CD4-positive, alpha-beta T cell treated with Interleukin-6 at 100 ng/mL for 8 hours (primary cell): ENCODE data around the gene PPFIBP2.

ENCODE experiments used
- DNase-seq: peaks from one replicate; pipeline ENCODE4 v3.0.0-alpha.2; 2020; ENCODE audit warnings: mixed read lengths, low spot score

Gene PPFIBP2

DNA sequence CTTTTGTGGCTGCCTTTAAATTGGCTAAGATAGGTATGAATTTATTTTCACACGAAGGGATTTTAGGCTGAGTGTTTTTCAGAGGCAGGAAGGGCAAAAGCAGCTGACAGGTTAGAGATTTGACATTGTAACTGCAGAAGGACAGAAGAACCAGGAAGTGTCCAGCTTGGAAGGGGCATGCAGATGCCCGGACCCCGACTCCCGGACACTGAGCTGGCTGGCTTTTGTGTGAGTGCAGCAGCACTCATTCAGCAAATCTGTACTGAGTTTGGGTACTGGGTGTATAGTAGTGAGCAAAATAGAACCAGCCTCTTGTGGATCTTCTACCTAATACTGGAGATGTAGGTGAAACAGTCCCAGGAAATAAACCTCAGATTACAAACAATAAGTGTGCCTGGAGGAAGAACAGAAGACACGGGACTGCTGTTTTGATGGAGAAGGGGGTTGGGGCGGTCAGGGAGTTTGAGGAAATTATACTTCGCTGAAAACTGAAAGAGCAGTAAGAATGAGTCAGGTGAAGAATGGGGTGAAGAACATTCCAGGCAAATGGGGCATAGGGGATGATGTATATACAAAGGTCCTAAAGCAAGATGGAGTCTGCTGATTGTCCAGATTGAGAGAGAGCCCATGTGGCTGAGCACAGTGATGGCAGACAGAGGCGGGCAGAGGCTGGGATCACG is 64.6 kb downstream of the PPFIBP2 start:
- DNase-seq: no peak

DNA sequence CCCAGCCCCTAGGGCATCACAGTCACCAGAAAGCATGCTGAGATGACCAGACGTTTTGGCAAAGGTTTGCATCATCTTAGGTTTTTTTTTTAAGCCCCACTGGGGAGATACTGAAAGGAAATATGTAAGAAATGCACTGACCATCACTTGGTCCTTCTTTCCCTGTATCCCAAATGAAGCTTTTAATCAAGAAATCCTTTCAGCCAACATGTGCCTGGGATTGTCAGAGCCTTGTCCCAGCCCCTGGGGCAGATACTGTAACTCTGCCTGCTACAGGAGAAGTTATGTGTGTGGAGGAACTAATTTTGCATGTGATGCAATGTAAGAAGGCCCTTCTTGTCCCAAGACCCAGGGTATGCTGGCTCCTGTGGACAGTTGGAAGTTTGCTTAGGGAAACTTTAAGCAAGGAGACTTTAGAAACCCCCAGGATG is 65.6 kb downstream of the PPFIBP2 start:
- DNase-seq: no peak

- DNase-seq: no peak
These were observed 67.3 kb downstream of the PPFIBP2 start for GRCh38 chr11:7581021-7581590.

DNA sequence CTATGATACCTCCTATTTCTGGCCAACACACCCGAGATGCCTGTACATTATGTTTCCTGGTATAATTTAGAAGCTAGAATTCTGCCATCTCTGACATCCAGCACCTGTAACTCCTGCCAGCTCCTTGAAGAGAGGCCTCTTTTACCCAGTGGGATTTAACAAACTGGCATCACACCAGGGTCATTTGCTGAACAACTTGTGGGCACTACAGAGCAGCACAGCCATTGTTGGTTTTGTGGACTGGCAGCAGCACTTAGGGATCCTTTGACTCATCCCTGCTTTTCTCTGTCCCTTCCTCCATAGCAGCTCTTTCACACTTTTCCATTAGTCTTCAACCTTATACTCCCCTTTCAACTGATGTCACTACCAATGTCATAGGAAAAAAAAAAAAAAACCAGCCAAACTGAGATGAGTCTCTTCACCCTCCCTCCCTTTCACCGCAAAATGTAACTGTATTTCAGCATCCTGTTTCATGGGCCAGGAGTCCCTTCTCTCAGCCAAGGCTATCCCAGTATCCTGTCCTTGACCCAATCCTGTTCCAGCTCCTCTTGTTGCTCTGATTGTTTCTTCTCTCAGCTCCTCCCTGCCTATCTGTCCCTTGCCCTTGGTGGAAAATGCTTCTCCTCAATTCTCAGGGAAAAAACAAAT is 68.7 kb downstream of the PPFIBP2 start:
- DNase-seq: no peak

- DNase-seq: no peak
These were observed 69.4 kb downstream of the PPFIBP2 start for GRCh38 chr11:7583248-7583647.

GRCh38 chr11:7584910-7585309 is 71.1 kb downstream of the PPFIBP2 start:
- no peak for DNase-seq

DNA sequence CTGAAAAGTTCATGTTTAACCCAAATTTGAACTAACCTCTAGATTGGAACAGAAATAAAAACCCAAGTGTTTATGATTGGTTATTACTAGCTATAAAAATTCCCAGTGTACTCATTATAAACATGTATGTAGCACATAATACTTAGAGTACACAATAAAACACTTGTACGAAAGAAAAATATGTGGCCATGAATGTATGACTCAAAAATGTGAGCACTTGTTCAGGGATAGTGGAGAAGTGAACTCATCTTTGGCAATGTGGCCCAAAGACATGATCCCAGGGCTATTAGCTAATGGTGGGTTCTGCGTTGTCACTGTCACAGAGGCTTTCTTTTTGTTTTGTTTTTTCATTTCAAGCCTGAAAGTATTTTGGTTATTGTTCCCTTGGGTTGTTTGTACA is 72.0 kb downstream of the PPFIBP2 start:
- no peak for DNase-seq

GRCh38 chr11:7586376-7586775 is 72.6 kb downstream of the PPFIBP2 start:
- DNase-seq: no peak

DNA sequence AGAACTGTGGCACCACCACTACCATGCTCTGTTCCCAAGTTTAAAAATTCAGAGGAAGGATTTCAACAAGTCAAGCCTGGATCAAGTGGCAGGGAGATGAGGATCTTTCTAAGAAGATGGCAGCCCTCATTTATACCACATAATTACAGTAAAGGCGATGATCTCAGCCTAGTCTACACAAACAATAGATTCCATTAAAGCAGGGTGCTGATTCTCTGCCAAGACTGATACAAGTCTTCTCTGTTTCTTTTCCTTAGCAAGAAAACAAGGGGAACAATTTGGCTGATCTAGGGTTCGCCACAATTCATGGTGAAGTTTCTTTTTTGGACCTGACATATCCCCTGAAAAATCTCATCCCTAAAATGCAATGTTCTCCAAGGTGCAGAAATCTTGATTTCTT is 73.9 kb downstream of the PPFIBP2 start:
- no peak for DNase-seq

- DNase-seq: no peak
These were observed 76.1 kb downstream of the PPFIBP2 start for GRCh38 chr11:7589861-7590260.

GRCh38 chr11:7590529-7590928 is 76.7 kb downstream of the PPFIBP2 start:
- DNase-seq: no peak

- DNase-seq: no peak
These were observed 77.5 kb downstream of the PPFIBP2 start for GRCh38 chr11:7591107-7591894.

GRCh38 chr11:7591987-7592386 is 78.2 kb downstream of the PPFIBP2 start:
- DNase-seq: peak; percentile 13

DNA sequence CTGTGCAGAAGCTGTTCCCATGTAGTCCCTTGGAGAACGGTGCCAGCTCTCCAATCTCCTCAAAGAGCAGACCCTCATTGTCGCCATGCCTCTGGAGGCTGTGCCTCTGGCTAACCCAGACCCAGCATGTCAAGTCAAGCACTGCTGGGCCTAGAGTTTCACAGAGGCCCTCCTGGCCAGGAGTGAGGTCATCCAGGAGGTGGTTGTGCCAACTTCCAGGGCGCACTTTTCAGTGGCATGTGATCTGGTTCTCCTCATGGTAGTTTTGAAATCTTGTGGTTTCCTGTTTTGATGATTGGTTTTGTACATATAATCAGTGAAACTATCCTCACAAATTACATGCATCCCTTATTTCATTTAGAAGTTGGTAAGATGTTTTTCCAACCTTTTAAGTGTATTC is 78.9 kb downstream of the PPFIBP2 start:
- DNase-seq: no peak

DNA sequence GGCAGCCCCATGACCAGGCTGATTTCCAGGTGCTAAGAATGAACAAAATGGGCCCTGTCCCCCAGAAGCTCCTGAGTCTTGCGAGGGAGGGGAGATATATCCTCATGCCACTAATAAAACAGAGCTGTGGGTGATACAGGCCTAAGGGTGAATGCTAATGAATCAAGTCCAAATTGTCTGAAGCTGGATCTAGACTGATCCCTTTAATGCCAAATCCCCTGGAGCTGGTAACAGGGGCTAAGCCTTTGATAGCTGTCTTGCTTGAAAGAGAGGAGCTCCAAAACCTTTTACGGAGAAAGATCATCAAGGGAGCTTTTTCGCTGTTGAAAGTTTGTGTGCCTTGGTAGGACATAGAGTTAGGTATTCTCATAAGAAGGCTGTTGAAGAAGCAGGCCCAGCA is 79.7 kb downstream of the PPFIBP2 start:
- DNase-seq: no peak

GRCh38 chr11:7595016-7595866 is 81.4 kb downstream of the PPFIBP2 start:
- no peak for DNase-seq

DNA sequence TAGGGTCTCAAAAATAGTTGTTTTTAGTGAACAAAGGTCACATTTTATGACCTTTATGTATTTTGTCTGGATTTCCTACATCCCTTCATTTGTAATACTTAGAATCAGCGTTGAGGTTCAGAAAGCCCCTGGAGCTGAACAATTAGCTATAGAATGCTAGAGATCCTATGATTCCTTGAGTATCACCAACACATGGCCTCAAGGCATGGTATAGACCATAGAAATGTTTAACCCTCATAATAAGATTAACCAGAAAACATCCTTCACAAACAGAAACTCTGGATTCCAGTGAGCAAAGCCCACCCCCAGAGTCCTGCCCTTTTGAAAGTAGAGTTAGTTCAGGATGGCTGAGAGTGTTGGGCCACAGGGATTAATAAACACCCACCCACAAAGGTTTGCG is 82.2 kb downstream of the PPFIBP2 start:
- no peak for DNase-seq

GRCh38 chr11:7596975-7597391 is 83.2 kb downstream of the PPFIBP2 start:
- no peak for DNase-seq

- no peak for DNase-seq
These were observed 83.8 kb downstream of the PPFIBP2 start for GRCh38 chr11:7597620-7598019.

- DNase-seq: no peak
These were observed 85.4 kb downstream of the PPFIBP2 start for GRCh38 chr11:7599209-7599608.

DNA sequence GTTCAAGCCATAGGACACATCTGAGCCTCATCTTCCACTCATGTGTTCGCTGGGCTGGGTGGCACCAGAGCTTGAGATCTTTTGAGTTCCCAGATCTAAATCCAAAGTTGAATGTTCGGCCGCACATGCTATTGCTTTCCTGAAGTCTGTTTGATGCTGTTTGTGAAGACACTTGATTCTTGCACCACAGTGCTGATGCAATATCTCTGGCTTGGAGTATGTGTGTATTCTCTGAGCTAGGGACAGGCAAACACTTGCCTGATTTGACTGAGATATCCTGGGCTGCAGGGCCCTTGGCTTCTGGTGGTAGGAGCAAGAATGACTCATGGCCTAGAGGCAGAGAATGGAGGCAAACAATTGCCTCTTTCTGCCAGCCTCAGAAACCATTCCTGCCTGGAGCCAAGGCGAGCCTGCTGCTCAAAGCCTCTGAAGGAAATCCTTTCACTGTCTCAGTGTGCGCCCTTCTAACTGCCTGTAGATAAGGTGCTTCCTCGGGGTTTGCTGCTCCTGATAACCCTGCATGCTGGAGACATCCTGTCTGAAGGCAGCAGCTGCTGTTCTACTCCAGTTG is 86.5 kb downstream of the PPFIBP2 start:
- DNase-seq: no peak
